22Rv1 (cell line): ENCODE results near the gene SEZ6.

Source experiments
- H3K27ac ChIP-seq: fragments of 450-650 bp; 2 replicates; pipeline ENCODE4 v1.5.1; 2017
- ZFX ChIP-seq: fragments of 450-650 bp; IDR thresholded peaks from 2 replicates; pipeline ENCODE4 v1.6.1; 2017; ENCODE audit warnings: antibody characterized with exemption, borderline replicate concordance
- TF ChIP-seq, protein P1 (sequence below): fragments of 450-650 bp; IDR thresholded peaks from 2 replicates; pipeline ENCODE4 v1.5.1; 2017; ENCODE audit warnings: mild to moderate bottlenecking

Gene SEZ6

DNA sequence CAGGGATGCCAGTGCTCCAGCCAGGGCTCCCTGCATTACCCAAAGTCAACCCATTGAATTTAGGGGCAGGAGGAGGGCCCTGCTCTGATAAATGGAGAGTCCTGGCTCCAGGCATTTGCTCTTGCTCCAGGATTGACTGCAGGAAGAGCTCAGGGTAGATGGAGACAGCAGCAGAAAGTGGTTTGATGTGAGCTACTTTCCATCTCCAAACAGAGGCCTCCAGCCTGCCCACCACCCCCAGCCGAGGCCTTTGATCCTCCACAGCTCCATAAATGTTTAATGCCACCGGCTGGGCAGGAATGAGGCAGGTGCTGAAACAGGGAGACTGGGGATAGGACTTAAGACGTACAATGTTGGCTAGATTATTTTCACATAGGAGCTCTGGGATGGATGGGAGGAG is 4.3 kb upstream of the SEZ6 start:
- TF ChIP-seq ZFX = no peak
- TF ChIP-seq, protein P1, sequence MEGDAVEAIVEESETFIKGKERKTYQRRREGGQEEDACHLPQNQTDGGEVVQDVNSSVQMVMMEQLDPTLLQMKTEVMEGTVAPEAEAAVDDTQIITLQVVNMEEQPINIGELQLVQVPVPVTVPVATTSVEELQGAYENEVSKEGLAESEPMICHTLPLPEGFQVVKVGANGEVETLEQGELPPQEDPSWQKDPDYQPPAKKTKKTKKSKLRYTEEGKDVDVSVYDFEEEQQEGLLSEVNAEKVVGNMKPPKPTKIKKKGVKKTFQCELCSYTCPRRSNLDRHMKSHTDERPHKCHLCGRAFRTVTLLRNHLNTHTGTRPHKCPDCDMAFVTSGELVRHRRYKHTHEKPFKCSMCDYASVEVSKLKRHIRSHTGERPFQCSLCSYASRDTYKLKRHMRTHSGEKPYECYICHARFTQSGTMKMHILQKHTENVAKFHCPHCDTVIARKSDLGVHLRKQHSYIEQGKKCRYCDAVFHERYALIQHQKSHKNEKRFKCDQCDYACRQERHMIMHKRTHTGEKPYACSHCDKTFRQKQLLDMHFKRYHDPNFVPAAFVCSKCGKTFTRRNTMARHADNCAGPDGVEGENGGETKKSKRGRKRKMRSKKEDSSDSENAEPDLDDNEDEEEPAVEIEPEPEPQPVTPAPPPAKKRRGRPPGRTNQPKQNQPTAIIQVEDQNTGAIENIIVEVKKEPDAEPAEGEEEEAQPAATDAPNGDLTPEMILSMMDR = no peak
- no peak overlapping the region for H3K27ac ChIP-seq

GRCh38 chr17:29008591-29008990 is 2.8 kb upstream of the SEZ6 start:
- no peak overlapping the region for H3K27ac ChIP-seq
- TF ChIP-seq, protein P1 = no peak
- TF ChIP-seq ZFX = no peak

DNA sequence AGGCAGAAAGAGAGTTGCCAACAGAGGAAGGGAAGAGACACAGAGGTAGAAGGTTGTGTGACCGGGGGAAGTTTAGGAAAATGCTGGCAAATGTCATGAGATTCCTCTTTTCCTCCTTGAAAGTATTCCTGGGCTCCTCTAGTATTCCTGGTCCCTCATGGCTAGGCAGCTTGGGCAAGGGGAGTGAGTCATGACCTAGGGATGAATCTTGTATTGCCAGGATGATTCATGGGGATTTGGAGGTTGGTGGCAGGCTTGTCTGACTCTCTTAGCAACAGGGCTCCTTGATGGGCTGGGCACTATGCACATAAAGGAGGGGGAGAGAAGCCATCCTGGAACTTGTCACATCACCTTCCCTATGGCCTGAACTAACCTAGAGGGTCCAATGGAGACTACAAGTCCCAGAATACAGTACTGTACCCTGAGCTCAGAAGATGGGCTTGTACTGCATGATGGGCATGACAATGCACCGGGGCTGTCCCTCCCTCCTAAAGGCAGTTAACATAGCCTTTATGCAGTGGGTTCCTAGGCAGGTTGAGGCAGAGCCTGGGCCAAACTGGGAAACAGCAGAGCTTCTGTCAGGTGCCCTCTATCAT is 2.1 kb upstream of the SEZ6 start:
- TF ChIP-seq, protein P1 = no peak
- no peak for TF ChIP-seq ZFX
- H3K27ac ChIP-seq = no peak overlapping the region

- H3K27ac ChIP-seq = no peak overlapping the region
- TF ChIP-seq, protein P1 = no peak
- no peak for TF ChIP-seq ZFX
These were observed 1.6 kb upstream of the SEZ6 start for GRCh38 chr17:29007456-29007855.

GRCh38 chr17:29004081-29004692 is 1.6 kb downstream of the SEZ6 start:
- H3K27ac ChIP-seq = no peak overlapping the region
- no peak for TF ChIP-seq ZFX
- TF ChIP-seq, protein P1 = no peak

DNA sequence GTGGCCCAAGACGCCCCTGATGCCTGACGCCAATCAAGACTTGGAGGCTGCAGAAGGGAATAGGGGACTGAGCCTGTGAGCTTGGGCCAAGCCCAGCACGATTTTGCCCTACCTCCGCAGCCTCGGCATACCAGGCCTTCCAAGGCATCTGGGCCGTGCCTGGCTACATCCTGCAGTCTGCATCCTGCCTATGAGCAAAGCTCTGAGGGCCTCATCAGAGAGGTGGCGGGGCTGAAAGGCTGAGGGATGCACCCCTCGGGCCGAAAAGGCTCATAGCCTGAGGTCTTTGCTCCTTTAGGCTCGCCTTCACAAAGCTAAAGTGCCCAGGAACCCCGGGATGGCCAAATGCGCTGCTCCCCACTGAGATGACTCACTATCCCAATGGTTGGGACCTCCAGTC is 2.5 kb downstream of the SEZ6 start:
- TF ChIP-seq, protein P1 = no peak
- no peak for TF ChIP-seq ZFX

DNA sequence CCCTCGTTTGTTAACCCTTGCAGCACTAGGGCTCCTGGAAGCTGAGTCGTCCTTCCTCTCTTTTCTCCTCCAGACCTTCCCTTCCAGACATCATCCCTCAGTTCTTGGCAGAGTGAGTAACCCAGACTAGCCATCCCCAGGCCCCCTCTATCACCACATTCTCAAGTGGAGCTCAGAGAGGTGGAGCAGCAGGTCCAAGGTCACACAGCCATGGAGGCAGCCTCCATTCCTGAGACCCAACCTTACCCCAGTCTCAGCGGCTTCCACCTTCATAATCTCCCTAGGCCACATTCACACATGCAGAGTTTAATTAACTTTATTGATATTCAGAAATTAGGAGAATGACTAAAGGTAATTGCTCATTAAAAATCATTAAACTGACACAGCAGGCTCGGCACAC is 3.0 kb downstream of the SEZ6 start:
- no peak overlapping the region for H3K27ac ChIP-seq
- TF ChIP-seq, protein P1 = no peak
- TF ChIP-seq ZFX = no peak

More for the DNA sequence above, 2.5 kb downstream of the SEZ6 start:
- no peak overlapping the region for H3K27ac ChIP-seq
